BJ (cell line): ENCODE measurements around the gene NPAS3. TPM values are rescaled to one million over a fixed set of nuclear protein-coding genes. Genes with fewer than 3 reads are reported as not detected.

Experiments
- CTCF ChIA-PET: fragments of 350-600 bp; formaldehyde crosslinking; extraction: SDS; loops from one replicate; lab custom pipeline; 2021; ENCODE audit warnings: antibody characterized with exemption, inconsistent platforms; lab: Yijun Ruan, JAX
- POLR2A ChIA-PET: fragments of 300-600 bp; sonication (Branson Sonifier 250); formaldehyde crosslinking; extraction: SDS; loops from one replicate; lab custom pipeline; 2021; ENCODE audit warnings: antibody characterized with exemption; lab: Charles Lee
- DNase-seq: peaks from one replicate; pipeline ENCODE4 v3.0.0-alpha.2; 2011; ENCODE audit warnings: low read depth
- H3K27me3 ChIP-seq: 2 replicates; pipeline ENCODE4 v1.6.0; 2011; ENCODE audit warnings: low read length; ENCODE audit not compliant: control insufficient read depth, insufficient read depth
- H3K36me3 ChIP-seq: 2 replicates; pipeline ENCODE4 v1.5.1; 2011; ENCODE audit warnings: low read length; ENCODE audit not compliant: control insufficient read depth, insufficient read depth
- H3K4me3 ChIP-seq: 2 replicates; pipeline ENCODE4 v1.5.1; 2011; ENCODE audit warnings: low read depth, mild to moderate bottlenecking, control low read depth, low read length
- CTCF ChIP-seq: IDR thresholded peaks from 2 replicates; pipeline ENCODE4 v1.5.1; 2011; ENCODE audit warnings: low read depth, mild to moderate bottlenecking, control low read depth, inconsistent platforms, low read length, moderate library complexity; ENCODE audit not compliant: insufficient read depth
- polyA plus RNA-seq: library from polyadenylated mRNA; depleted of rRNA; stranded (reverse); fragments of >200 nt; gene quantifications from 2 replicates; pipeline ENCODE4 v1.2.3, GENCODE V29; 2011

Gene NPAS3
- polyA plus RNA-seq, 1 experiment = 0.09 TPM

DNA sequence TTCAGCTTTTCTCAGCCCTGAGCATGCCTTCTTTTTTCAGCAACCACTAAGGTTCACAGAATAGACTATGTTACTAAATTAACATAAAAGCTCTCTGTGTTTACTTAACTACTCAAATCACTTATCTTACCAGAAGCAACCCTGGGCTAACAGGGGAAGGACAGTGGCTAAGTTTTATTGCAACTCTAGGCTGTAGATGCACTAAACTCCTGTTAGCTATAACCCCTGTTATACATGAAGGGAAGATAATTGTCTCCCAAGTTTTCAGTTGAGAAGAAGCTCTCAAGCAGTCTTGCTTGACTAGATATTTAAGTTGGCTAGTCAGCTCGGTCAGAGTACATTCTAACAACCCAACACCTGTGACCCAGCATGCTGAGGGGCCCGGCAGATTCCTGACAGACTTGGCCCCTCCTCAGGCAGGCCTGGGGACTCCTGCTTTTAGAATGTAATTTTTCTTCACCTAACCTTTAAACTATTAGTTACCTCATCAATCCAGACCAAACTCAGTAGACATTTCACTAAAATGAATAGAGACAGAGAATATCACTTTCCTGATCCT lies 547.7 kb downstream of the NPAS3 start:
- H3K36me3 ChIP-seq = no peaks in the 10 kb centered on the region
- H3K27me3 ChIP-seq = peaks cover 5% of the 10 kb centered on the region; the same call in 1 of the 2 replicates
- ChIA-PET POLR2A (no interaction called here), CTCF (interaction anchor here (1.8 kb wide), 1 partner anchor 10 kb away, joined by 4 read pairs; no protein-coding TSS in a partner anchor)
- DNase-seq = no peak
- H3K4me3 ChIP-seq = no peak overlapping the region
- TF ChIP-seq CTCF = no peak

DNA sequence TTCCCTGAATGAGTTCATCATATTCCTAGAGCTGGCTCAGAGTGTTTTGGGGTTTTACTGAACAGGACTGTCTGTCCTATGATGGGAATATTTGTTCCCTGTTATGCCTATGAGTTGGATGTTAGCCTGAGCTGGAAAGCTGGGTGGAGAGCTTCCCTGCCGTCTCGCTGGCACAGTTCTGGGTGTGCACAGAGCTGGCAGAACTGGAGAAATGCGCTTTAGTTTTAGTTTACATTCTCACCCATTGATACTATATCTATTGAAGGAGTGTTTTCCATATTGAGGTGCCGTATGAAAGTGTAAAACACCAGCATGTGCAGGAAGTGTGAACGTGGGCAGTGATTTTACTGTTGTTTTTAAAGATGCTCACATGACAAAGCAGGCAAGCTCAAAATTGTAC lies 549.9 kb downstream of the NPAS3 start:
- no peak for DNase-seq
- Histone ChIP-seq H3K27me3 (peaks cover 5% of the 10 kb centered on the region), H3K36me3 (no peaks in the 10 kb centered on the region), H3K4me3 (no peak overlapping the region)
- TF ChIP-seq CTCF = no peak
- ChIA-PET CTCF (no interaction called here), POLR2A (no interaction called here)

DNA sequence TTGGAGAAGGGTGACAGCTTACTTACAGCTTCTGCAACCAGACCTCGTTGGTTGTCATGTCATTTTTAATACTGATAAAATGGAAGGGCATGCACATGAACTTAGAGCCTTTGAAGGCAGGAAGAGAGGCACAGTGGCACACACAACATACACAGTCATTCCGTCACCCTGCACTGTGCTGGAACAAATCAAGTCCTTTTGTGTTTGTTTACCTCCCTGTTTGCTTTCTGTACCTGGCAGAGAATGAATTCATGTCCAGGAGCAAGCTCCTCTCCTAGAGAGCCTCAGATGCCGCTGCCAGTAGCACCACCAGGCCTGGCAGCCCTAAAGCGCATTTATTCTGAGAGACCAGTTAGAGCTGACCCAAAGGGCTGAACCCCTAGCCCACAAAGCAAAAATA lies 551.9 kb downstream of the NPAS3 start:
- no peak for DNase-seq
- ChIA-PET POLR2A (no interaction called here), CTCF (interaction anchor here (1.1 kb wide), 1 partner anchor 12 kb away, joined by 4 read pairs; no protein-coding TSS in a partner anchor)
- Histone ChIP-seq H3K27me3 (peaks cover 5% of the 10 kb centered on the region), H3K36me3 (no peaks in the 10 kb centered on the region), H3K4me3 (no peak overlapping the region)
- TF ChIP-seq CTCF = no peak

DNA sequence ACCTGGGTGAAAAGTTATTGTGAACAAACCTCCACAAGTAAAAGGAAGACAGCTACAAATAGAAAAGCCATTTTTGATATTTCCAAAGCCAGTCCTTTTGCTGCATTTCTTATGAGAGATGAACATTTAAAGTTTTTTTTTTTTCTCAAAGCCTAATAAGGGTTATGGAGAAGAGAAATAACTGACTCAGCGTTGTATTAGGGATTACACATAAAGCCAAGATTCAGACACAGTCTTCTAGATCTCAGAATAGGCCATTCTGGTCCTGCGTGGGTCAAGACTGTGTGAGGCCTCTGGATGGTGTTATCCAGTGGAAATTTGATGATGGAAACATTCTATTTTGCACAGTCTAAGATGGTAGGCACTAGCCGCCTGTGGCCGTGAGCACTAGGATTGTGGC lies 552.4 kb downstream of the NPAS3 start:
- Histone ChIP-seq H3K27me3 (peaks cover 5% of the 10 kb centered on the region), H3K36me3 (no peaks in the 10 kb centered on the region), H3K4me3 (no peak overlapping the region)
- CTCF ChIA-PET = interaction anchor here (1.1 kb wide), 1 partner anchor 13 kb away, joined by 4 read pairs; no protein-coding TSS in a partner anchor
- TF ChIP-seq CTCF = no peak
- no peak for DNase-seq
- POLR2A ChIA-PET = no interaction called here

- no peak for DNase-seq
- TF ChIP-seq CTCF = no peak
- Histone ChIP-seq H3K36me3 (no peaks in the 10 kb centered on the region), H3K27me3 (peaks cover 5% of the 10 kb centered on the region), H3K4me3 (no peak overlapping the region)
- ChIA-PET POLR2A (no interaction called here), CTCF (no interaction called here)
Measured at GRCh38 chr14:33492491-33492890, 553.8 kb downstream of the NPAS3 start.
